Motor neuron (in vitro differentiated cells): Measurements from ENCODE around the gene FAM20C. TPM values are rescaled to one million over a fixed set of nuclear protein-coding genes. Genes with fewer than 3 reads are reported as not detected.

Experiments used
- ATAC-seq, 8 experiments: fragments of 200-7000 bp; cut with Tn5 transposase; replicated peaks in 6 of 8; 2 replicates each; pipeline ENCODE4 v1.8.0; 2021; ENCODE audit warnings: mild to moderate bottlenecking in 8 of 8, moderate library complexity in 8 of 8
- H3K27ac ChIP-seq, 2 donors: fragments of 250-450 bp; sonication (Bioruptor Pico); 2 replicates each; pipeline ENCODE4 v1.9.0; 2021; ENCODE audit warnings: antibody characterized with exemption in 2 of 2, mild to moderate bottlenecking in 2 of 2, moderate library complexity in 1 of 2
- H3K4me1 ChIP-seq, 2 donors: fragments of 250-450 bp; sonication (Bioruptor Pico); replicated peaks in 1 of 2; 2 replicates each; pipeline ENCODE4 v1.6.1; 2021; ENCODE audit warnings: antibody characterized with exemption in 2 of 2, mild to moderate bottlenecking in 2 of 2, moderate library complexity in 1 of 2
- H3K4me3 ChIP-seq, 5 donors: fragments of 250-450 bp; sonication (Bioruptor Pico); 2 replicates each; pipeline ENCODE4 v1.9.0; 2021; ENCODE audit warnings: antibody characterized with exemption in 5 of 5, mild to moderate bottlenecking in 5 of 5, moderate library complexity in 4 of 5
- WGBS, 10 experiments: fragments of 450-650 bp; shearing (Covaris generic); methylation state at CpG; one replicate each; pipeline ENCODE4 v1.0.0; 2022; 5-methylcytosine and 5-hydroxymethylcytosine counted together
- in situ Hi-C, 9 experiments: fragments of 400-800 bp; cut with MboI; loops; one replicate each; pipeline ENCODE4 v1.15.0; 2021; ENCODE audit warnings: low sequenced_read_pairs in 9 of 9, low pct_unique_long_range_greater_than_20kb in 2 of 9; ENCODE audit not compliant: unreplicated experiment in 9 of 9
- total RNA-seq, 8 experiments: library from RNA; unstranded; fragments of 300-600 nt; gene quantifications; 2 replicates each; pipeline versions ENCODE4 v1.2.3 to v1.2.4, GENCODE V29; 2022

Gene FAM20C
- 10 to 100 TPM; 19.0 to 42.1 (median 22.9) TPM for total RNA-seq

DNA sequence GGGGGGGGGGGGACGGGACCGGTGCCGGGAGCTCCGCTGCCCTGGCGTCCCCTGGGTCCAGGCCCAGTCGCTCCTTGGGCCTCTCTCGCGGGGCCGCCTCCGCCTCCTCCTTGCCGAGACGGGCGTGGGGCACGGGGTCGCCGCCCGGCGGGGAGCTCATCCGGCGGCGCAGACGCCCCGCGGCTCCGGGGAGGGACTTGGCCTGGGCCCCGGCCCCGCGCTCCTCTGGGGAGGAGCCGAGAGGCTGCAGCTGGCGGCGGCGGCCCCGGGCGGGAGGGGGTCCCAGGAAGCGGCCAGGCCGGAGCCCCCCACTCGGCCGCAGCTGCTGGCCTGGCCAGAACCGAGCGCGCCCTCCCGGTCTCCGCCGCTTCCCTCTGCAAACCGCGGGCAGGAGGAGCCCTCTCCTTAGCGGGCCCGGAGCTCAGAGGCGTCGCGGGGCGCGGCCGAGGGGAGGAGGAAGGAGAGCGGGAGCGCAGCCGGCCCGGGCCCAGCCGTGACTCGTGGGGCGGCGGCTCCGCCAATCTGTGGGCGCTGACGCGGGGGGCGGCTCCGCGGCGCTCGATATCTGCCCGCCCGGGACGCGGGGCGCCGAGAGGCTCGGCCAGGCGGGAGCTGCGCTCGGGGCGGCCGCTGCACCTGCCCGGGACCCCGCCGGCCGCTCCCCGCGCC is at the start of gene FAM20C:
Gene FAM20C, plus strand, starts transcription at position 591 of the 669 bp plus-strand sequence. CDS start 629 bp downstream, outside the sequence.
- 0% methylated on average over 1 of the region's 89 CpGs; no CpG with 5 or more reads in 9 of the 10 experiments for WGBS, 10 experiments
- in situ Hi-C loops, result no loop called here
- Histone ChIP-seq H3K4me1 (peaks cover 43 to 46% of the 10 kb centered on the region in 2 donors), H3K4me3 (peak within 1 kb of the TSS; percentile 48 to 77 (median 53)), H3K27ac (peak within 1 kb of the TSS; percentile 89 to 93)
- peak; percentile 60 to 85 (median 69) for ATAC-seq

- no peak overlapping the region for H3K27ac ChIP-seq
- WGBS, 10 experiments, result 80 to 100% (median 83%) methylated on average over 1 to 9 of the region's 22 CpGs; no CpG with 5 or more reads in 5 of the 10 experiments
- no peak overlapping the region for H3K4me3 ChIP-seq
- H3K4me1 ChIP-seq, result peaks cover 14 to 16% of the 10 kb centered on the region in 2 donors
- ATAC-seq, result peak in 1 of 8 experiments; percentile 2
- in situ Hi-C loops, result no loop called here
Observed at GRCh38 chr7:143145-143751, 49.1 kb upstream of the FAM20C start.

DNA sequence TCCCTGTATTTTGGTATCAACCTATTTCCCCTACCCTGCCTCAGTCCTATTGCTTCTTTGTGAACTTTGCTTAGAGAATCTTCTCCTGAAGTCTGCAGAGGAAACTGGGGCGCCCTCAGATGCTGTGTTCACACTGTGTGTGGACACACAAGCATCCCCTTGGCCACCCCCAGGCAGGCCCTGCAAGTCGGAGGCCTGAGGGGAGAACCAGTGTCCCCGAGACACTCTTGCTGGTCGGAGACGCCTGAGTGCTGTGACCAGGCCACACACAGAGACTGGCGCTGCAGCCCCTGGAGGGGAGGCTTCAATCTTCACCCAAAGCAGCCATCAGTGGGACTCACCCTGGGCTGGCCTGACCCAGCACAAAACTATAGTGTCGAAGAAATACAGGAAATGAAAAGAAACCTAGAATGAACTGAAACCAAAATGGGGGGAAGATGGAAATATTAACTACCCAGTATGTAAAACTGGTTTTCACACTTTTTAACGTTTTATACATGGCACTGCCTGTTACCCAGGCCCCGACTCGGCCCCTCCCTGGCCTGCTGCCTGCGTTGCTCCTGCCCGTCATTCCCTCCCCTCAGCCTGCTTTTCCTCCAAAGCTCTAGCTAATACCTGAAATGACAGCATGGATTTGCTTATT is 48.4 kb upstream of the FAM20C start:
- no peak overlapping the region for H3K4me3 ChIP-seq
- 71 to 100% (median 100%) methylated on average over 1 to 10 of the region's 12 CpGs; no CpG with 5 or more reads in 4 of the 10 experiments for WGBS, 10 experiments
- H3K4me1 ChIP-seq, result peaks cover 11 to 15% of the 10 kb centered on the region in 2 donors
- H3K27ac ChIP-seq, result no peak overlapping the region
- no peak for ATAC-seq
- in situ Hi-C loops, result no loop called here

DNA sequence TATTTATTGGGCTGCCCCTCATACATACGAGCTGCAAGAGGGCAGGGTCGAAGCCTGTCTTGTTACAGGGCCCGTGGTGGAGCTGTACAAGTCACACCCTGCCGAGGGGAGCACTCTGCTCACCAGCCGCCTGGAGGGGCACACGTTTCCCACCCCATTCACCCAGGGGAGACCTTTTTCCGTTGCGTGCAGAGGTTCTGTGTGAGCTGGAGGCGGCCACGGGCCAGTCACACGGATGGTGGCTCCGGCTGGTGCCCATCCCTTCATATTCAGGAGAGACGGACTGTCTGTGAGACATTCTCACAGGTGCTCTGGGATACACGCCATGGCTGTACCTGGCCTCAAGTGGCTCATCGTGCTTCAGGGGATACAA is 47.9 kb upstream of the FAM20C start:
- Histone ChIP-seq H3K27ac (no peak overlapping the region), H3K4me3 (no peak overlapping the region), H3K4me1 (peaks cover 6 to 10% of the 10 kb centered on the region in 2 donors)
- in situ Hi-C loops, result no loop called here
- WGBS, 10 experiments, result 80 to 100% (median 100%) methylated on average over 1 to 9 of the region's 15 CpGs; no CpG with 5 or more reads in 5 of the 10 experiments
- ATAC-seq, result no peak

- in situ Hi-C loops, result no loop called here
Observed at GRCh38 chr7:145863-146262, 46.5 kb upstream of the FAM20C start.

DNA sequence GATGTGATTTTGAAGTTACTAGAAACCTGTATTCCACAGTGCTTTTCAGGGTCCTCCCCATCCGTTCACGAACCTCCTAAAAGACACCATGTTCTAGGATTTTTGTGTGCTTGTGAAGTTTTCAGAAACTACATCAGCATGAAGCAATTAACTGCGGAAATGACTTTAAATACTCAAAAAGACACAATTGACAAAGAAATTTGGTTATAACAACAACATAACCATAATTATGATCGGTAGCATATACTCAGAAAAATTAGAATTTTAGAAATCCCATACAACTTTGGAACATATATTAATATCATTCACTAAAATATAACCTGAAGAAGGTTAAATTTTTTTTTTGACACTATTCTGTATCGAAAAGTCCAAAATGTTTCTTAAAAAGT is 43.8 kb upstream of the FAM20C start:
- ATAC-seq, result no peak
- peak overlapping the region; percentile 61 to 93 for H3K27ac ChIP-seq
- 0 to 85% (median 57%) methylated on average over 2 to 5 of the region's 5 CpGs for WGBS, 10 experiments
- H3K4me1 ChIP-seq, result peaks cover 17 to 22% of the 10 kb centered on the region in 2 donors
- in situ Hi-C loops, result no loop called here
- peak overlapping the region; percentile 42 to 60 (median 51) for H3K4me3 ChIP-seq

More at GRCh38 chr7:145863-146262, 46.5 kb upstream of the FAM20C start:
- Histone ChIP-seq H3K4me1 (peaks cover 13 to 20% of the 10 kb centered on the region in 2 donors), H3K4me3 (no peak overlapping the region), H3K27ac (no peak overlapping the region)
- WGBS, 10 experiments, result 53 to 92% (median 83%) methylated on average over 1 to 4 of the region's 4 CpGs; no CpG with 5 or more reads in 1 of the 10 experiments
- ATAC-seq, result no peak

DNA sequence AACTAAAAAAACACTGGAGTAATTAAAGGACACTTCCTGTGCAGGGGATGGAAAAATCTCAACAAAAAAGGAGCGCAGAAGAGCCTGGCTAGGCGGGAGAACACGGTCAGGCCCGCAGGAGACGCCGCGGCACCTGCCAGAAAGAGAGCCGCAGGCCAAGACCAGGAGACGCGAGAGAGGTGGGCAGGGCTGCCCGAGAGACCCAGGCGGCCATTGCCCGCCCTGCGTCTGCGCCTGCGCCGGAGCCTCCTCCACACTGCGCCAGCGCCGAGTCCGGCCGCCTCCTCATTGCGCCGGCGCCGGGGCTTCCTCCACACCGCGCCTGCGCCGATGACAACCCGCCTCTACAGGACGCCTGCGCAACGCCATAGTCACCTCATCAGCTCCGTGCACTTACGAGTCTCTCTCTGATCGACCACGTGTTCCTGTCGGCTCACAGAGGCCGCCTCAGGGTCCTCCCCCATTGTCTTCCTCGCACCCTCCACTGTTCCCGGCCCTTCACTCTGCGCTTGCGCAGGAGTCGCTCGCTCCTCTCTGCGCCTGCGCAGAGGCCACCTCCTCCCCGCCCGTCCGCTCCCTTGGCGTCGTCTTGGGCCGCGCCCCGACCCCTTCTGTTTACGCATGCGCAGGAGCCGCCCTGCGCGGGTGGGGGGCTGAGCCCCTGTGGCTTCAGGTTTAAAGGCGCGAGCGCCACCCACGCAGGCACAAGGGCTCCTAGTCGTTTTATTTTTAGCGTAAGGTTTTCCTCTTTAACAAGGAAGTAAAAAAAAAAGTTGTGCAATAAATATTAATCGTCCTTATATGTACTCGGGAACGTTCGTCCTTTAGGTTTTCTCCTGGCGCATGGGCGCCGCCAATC is 43.2 kb upstream of the FAM20C start:
- ATAC-seq, result peak; percentile 73 to 97 (median 96)
- in situ Hi-C loops, result no loop called here
- Histone ChIP-seq H3K4me1 (peaks cover 17 to 24% of the 10 kb centered on the region in 2 donors), H3K27ac (peak overlapping the region; percentile 61 to 93), H3K4me3 (peak overlapping the region; percentile 42 to 60 (median 51))
- WGBS, 10 experiments, result 0 to 17% (median 2%) methylated on average over 7 to 27 of the region's 74 CpGs; no CpG with 5 or more reads in 3 of the 10 experiments

GRCh38 chr7:149791-150636 is 42.4 kb upstream of the FAM20C start:
- ATAC-seq, result peak; percentile 0 to 39 (median 14)
- Histone ChIP-seq H3K4me3 (peak overlapping the region; percentile 42 to 60 (median 51)), H3K27ac (peak overlapping the region; percentile 61 to 93), H3K4me1 (peaks cover 17 to 29% of the 10 kb centered on the region in 2 donors)
- in situ Hi-C loops, result no loop called here
- 0 to 100% (median 53%) methylated on average over 1 to 14 of the region's 41 CpGs; no CpG with 5 or more reads in 3 of the 10 experiments for WGBS, 10 experiments

DNA sequence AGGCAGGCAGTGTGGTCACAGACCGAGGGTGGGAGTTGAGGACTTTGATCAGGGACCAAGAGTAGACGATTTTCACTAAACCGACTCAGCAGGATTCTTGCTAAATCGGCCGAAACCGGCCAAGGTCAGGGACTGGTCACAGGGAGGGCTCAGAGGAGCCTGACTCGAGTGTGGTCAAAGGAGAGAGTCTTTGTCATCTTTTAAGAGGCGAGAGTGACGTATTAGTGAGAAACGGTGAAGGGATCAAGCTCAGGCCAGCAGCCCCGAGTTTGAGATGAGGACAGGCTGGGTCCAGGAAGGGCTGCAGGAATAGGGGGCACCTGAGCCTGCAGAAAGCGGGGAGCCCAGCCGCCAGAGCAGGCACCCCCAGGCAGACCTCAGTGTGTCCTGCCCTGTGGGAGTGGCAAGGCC is 41.6 kb upstream of the FAM20C start:
- Histone ChIP-seq H3K4me1 (peaks cover 21 to 33% of the 10 kb centered on the region in 2 donors), H3K4me3 (no peak overlapping the region), H3K27ac (peak overlapping the region in 1 of 2 donors; percentile 93)
- in situ Hi-C loops, result no loop called here
- no peak for ATAC-seq
- WGBS, 10 experiments, result 20 to 100% (median 50%) methylated on average over 1 to 11 of the region's 13 CpGs; no CpG with 5 or more reads in 2 of the 10 experiments

GRCh38 chr7:151346-152050 is 40.9 kb upstream of the FAM20C start:
- H3K27ac ChIP-seq, result no peak overlapping the region
- no peak overlapping the region for H3K4me3 ChIP-seq
- 65 to 100% (median 90%) methylated on average over 1 to 13 of the region's 25 CpGs; no CpG with 5 or more reads in 1 of the 10 experiments for WGBS, 10 experiments
- in situ Hi-C loops, result no loop called here
- peaks cover 26 to 37% of the 10 kb centered on the region in 2 donors for H3K4me1 ChIP-seq
- ATAC-seq, result no peak

DNA sequence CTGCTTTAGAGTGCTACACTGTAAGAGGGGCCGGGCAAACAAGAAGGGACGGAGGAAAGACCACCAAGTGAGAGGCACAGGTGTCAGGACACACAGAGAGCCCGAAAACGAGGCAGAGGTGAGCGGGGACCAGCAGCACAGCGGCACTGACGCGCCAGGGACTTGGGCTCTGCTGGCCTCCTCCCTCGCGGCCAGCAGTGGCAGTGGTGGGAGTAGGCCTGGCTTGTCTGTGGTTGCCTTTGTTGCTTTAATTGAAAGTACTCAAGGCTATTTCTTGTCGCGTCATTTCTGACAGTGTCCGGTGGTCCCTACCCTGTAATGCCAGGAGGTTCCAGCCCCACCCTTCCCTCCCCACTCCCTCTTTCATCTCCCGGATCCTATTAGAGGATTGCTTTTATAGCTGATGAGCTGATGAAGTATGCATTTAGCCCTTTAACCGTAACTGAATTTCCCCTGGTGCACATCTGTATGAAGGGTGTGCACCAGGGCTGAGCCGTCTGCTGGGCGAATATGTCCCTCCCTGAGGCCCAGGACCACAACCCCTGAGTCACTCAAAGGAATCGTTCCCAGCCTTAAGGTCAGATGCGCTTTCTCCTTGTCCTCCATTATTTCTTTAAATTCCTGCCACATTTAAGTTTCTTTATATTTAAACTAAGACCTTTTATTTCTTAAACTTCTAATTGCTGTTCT is 39.5 kb upstream of the FAM20C start:
- no peak overlapping the region for H3K4me3 ChIP-seq
- H3K27ac ChIP-seq, result no peak overlapping the region
- in situ Hi-C loops, result no loop called here
- peaks cover 26 to 37% of the 10 kb centered on the region in 2 donors for H3K4me1 ChIP-seq
- WGBS, 10 experiments, result 0 to 100% (median 91%) methylated on average over 2 to 7 of the region's 19 CpGs; no CpG with 5 or more reads in 2 of the 10 experiments
- peak in 2 of 8 experiments; percentile 35 to 65 for ATAC-seq
